H1 (cell line): ENCODE measurements around the gene TOP3A. TPM values are rescaled to one million over a fixed set of nuclear protein-coding genes. Genes with fewer than 3 reads are reported as not detected.
A peak's percentile ranks its signal among the peaks of the same experiment; 100 is the strongest.

Experiments
- CTCF ChIA-PET: fragments of 300-600 bp; sonication (Branson Sonifier 250); formaldehyde crosslinking; loops from one replicate; lab custom pipeline; 2021; ENCODE audit not compliant: partially characterized antibody; lab: Charles Lee
- POLR2A ChIA-PET: fragments of 300-600 bp; sonication (Branson Sonifier 250); formaldehyde crosslinking; loops from one replicate; lab custom pipeline; 2021; ENCODE audit warnings: inconsistent platforms; ENCODE audit not compliant: partially characterized antibody; lab: Charles Lee
- DNase-seq, 2 experiments: peaks; one replicate each; pipeline versions ENCODE4 v3.0.0 to v3.0.0-alpha.2; 2010 to 2022; ENCODE audit warnings: low spot score in 2 of 2, low read depth in 1 of 2, mixed read lengths in 1 of 2
- FAIRE-seq: peaks from 2 replicates; lab custom pipeline; 2011; peaks lifted over from hg19 to GRCh38; lab: Jason Lieb, UNC
- H2AFZ ChIP-seq: 2 replicates; pipeline ENCODE4 v1.8.1; 2012; ENCODE audit warnings: low read length, inconsistent platforms
- H2AK5ac ChIP-seq: 2 replicates; pipeline ENCODE4 v1.6.1; 2013; ENCODE audit warnings: low read depth, low read length
- H2BK120ac ChIP-seq: replicated peaks from 2 replicates; pipeline ENCODE3; 2013; ENCODE audit warnings: low read depth, low read length, inconsistent platforms
- H2BK12ac ChIP-seq: 2 replicates; pipeline ENCODE4 v1.6.1; 2013; ENCODE audit warnings: low read depth, low read length
- H2BK15ac ChIP-seq: 2 replicates; pipeline ENCODE4 v1.6.1; 2013; ENCODE audit warnings: low read length
- H2BK20ac ChIP-seq: 2 replicates; pipeline ENCODE4 v1.6.1; 2013; ENCODE audit warnings: low read length
- H2BK5ac ChIP-seq: 2 replicates; pipeline ENCODE4 v1.6.1; 2013; ENCODE audit warnings: low read depth, low read length
- H3K14ac ChIP-seq: 2 replicates; pipeline ENCODE4 v1.6.1; 2013; ENCODE audit warnings: inconsistent platforms; ENCODE audit not compliant: insufficient read length
- H3K18ac ChIP-seq: 2 replicates; pipeline ENCODE4 v1.6.1; 2013; ENCODE audit warnings: low read length; ENCODE audit errors: extremely low read depth
- H3K23ac ChIP-seq: 2 replicates; pipeline ENCODE4 v1.6.1; 2013; ENCODE audit warnings: inconsistent platforms; ENCODE audit not compliant: insufficient read length
- H3K23me2 ChIP-seq: 2 replicates; pipeline ENCODE4 v1.6.1; 2013; ENCODE audit warnings: low read depth, low read length
- H3K27ac ChIP-seq: 2 replicates; pipeline ENCODE4 v1.6.1; 2011; ENCODE audit warnings: low read depth, low read length, inconsistent platforms
- H3K27me3 ChIP-seq, 4 experiments: replicated peaks in 1 of 4; 1 replicate in 1 of 4; 2 replicates in 3 of 4; pipeline versions ENCODE4 v1.6.1 to v1.8.1; 2011 to 2013; ENCODE audit warnings: low read length in 3 of 4, mild to moderate bottlenecking in 3 of 4, inconsistent platforms in 2 of 4, mixed read lengths in 2 of 4, moderate library complexity in 1 of 4; ENCODE audit not compliant: control insufficient read depth in 3 of 4, insufficient read depth in 3 of 4; ENCODE audit errors: extremely low read depth in 1 of 4
- H3K36me3 ChIP-seq, 4 experiments: 2 replicates each; pipeline versions ENCODE4 v1.6.1 to v1.8.1; 2011 to 2013; ENCODE audit warnings: mild to moderate bottlenecking in 4 of 4, low read length in 3 of 4, moderate library complexity in 2 of 4, control low read depth in 1 of 4, inconsistent platforms in 1 of 4; ENCODE audit not compliant: insufficient read depth in 4 of 4, control insufficient read depth in 2 of 4
- H3K4ac ChIP-seq: replicated peaks from 2 replicates; pipeline ENCODE3; 2013; ENCODE audit warnings: low read length, low read depth, mixed read lengths, inconsistent platforms; ENCODE audit not compliant: insufficient read length
- H3K4me1 ChIP-seq, 4 experiments: replicated peaks in 1 of 4; 1 replicate in 1 of 4; 2 replicates in 3 of 4; pipeline versions ENCODE4 v1.6.1 to v1.8.1; 2011 to 2013; ENCODE audit warnings: low read length in 3 of 4, inconsistent platforms in 2 of 4, mixed read lengths in 1 of 4; ENCODE audit not compliant: insufficient read depth in 4 of 4, control insufficient read depth in 3 of 4
- H3K4me2 ChIP-seq, 2 experiments: 2 replicates each; pipeline versions ENCODE4 v1.6.1 to v1.8.1; 2011 to 2013; ENCODE audit warnings: low read depth in 2 of 2, low read length in 2 of 2, control low read depth in 1 of 2, inconsistent platforms in 1 of 2, mild to moderate bottlenecking in 1 of 2; ENCODE audit not compliant: insufficient read depth in 1 of 2
- H3K4me3 ChIP-seq, 4 experiments: fragments of 200-600, 300-600 bp in 1 of 4; sonication (generic), shearing (Covaris generic), sonication (Bioruptor Twin) in 1 of 4; 2 replicates each; pipeline versions ENCODE4 v1.5.1 to v1.8.1; 2011 to 2016; ENCODE audit warnings: low read length in 4 of 4, low read depth in 3 of 4, control low read depth in 2 of 4, inconsistent platforms in 2 of 4, mild to moderate bottlenecking in 2 of 4, mixed read lengths in 1 of 4, moderate library complexity in 1 of 4; ENCODE audit not compliant: insufficient read depth in 2 of 4; ENCODE audit errors: extremely low read depth in 1 of 4
- H3K56ac ChIP-seq: replicated peaks from 2 replicates; pipeline ENCODE3; 2013; ENCODE audit warnings: low read depth, mild to moderate bottlenecking, mixed read lengths, low read length, inconsistent platforms; ENCODE audit not compliant: insufficient read length
- H3K79me1 ChIP-seq: 2 replicates; pipeline ENCODE4 v1.6.1; 2013; ENCODE audit warnings: low read depth, low read length, control low read depth
- H3K79me2 ChIP-seq, 2 experiments: 2 replicates each; pipeline versions ENCODE4 v1.6.1 to v1.8.1; 2012 to 2013; ENCODE audit warnings: low read length in 2 of 2, mild to moderate bottlenecking in 2 of 2, inconsistent platforms in 1 of 2; ENCODE audit not compliant: insufficient read depth in 2 of 2, control insufficient read depth in 1 of 2
- H3K9ac ChIP-seq, 4 experiments: replicated peaks in 1 of 4; 1 replicate in 1 of 4; 2 replicates in 3 of 4; pipeline versions ENCODE4 v1.6.1 to v1.8.1; 2011 to 2013; ENCODE audit warnings: low read depth in 3 of 4, low read length in 3 of 4, control low read depth in 2 of 4, mild to moderate bottlenecking in 2 of 4, moderate library complexity in 2 of 4, inconsistent platforms in 1 of 4; ENCODE audit errors: extremely low read depth in 1 of 4
- H3K9me3 ChIP-seq, 2 experiments: 2 replicates each; pipeline versions ENCODE4 v1.6.1 to v1.8.1; 2012 to 2013; ENCODE audit warnings: mild to moderate bottlenecking in 2 of 2, moderate library complexity in 2 of 2, control low read depth in 1 of 2, inconsistent platforms in 1 of 2, low read depth in 1 of 2, low read length in 1 of 2, mixed read lengths in 1 of 2; ENCODE audit not compliant: insufficient read depth in 2 of 2
- H4K20me1 ChIP-seq, 2 experiments: replicated peaks in 1 of 2; 2 replicates each; pipeline versions ENCODE3 to v1.8.1; 2011 to 2013; ENCODE audit warnings: inconsistent platforms in 2 of 2, low read length in 2 of 2, mild to moderate bottlenecking in 1 of 2; ENCODE audit not compliant: insufficient read depth in 2 of 2, control insufficient read depth in 1 of 2
- H4K5ac ChIP-seq: 2 replicates; pipeline ENCODE4 v1.6.1; 2013; ENCODE audit warnings: low read length, low read depth, mixed read lengths, inconsistent platforms; ENCODE audit not compliant: insufficient read length
- H4K8ac ChIP-seq: 2 replicates; pipeline ENCODE4 v1.8.0; 2013; ENCODE audit warnings: mild to moderate bottlenecking, moderate library complexity, low read length, inconsistent platforms; ENCODE audit not compliant: insufficient read depth; ENCODE audit errors: extremely low read depth
- H4K91ac ChIP-seq: replicated peaks from 2 replicates; pipeline ENCODE3; 2013; ENCODE audit warnings: low read length, mixed read lengths, inconsistent platforms; ENCODE audit not compliant: insufficient read length
- POLR2AphosphoS5 ChIP-seq: IDR thresholded peaks from 2 replicates; pipeline ENCODE4 v1.6.1; 2011; ENCODE audit warnings: low read depth, low read length
- TAF7 ChIP-seq: optimal IDR thresholded peaks from 2 replicates; pipeline ENCODE3; 2011; ENCODE audit warnings: low read depth, mild to moderate bottlenecking, inconsistent platforms, low read length, moderate library complexity, borderline replicate concordance
- WGBS, 2 experiments: shearing (Covaris generic) in 1 of 2; methylation state at CpG; one replicate each; pipeline versions ENCODE4 v1.1.6 to v1.1.7; 2013 to 2015; ENCODE audit warnings: low lambda C conversion rate in 2 of 2, mixed read lengths in 2 of 2, inconsistent platforms in 1 of 2, low coverage in 1 of 2, missing lambda C conversion rate in 1 of 2; ENCODE audit not compliant: insufficient replicate concordance in 2 of 2, insufficient coverage in 1 of 2, insufficient read length in 1 of 2; ENCODE audit errors: extremely low coverage in 1 of 2, missing lambda C conversion rate in 1 of 2; 5-methylcytosine and 5-hydroxymethylcytosine counted together
- polyA plus RNA-seq, 7 experiments: library from polyadenylated mRNA; depleted of rRNA in 3 of 7; stranded (reverse) in 5 of 7; unstranded in 2 of 7; fragments of >200 nt in 5 of 7; fragments of 200-250 nt in 2 of 7; gene quantifications; 1 replicate in 5 of 7; 2 replicates in 1 of 7; 4 replicates in 1 of 7; pipeline versions ENCODE4 v1.2.1 to v1.2.3, GENCODE V29; 2011 to 2013; ENCODE audit warnings: missing spikeins in 2 of 7, mixed read lengths in 2 of 7
- total RNA-seq: library from RNA; stranded (reverse); fragmentation: NEBNext Ultra II Directional; extraction: Animal tissue kit (Norgen Biotek cat#: 25700); gene quantifications from 2 replicates; pipeline ENCODE4 v1.2.1, GENCODE V29; 2021

The TOP3A gene
- total and polyA plus RNA-seq, 2 of the 8 experiments (the other 6 are each of a cell fraction or from before 2014, with no cell fraction given), result 23.4 to 54.3 TPM

DNA sequence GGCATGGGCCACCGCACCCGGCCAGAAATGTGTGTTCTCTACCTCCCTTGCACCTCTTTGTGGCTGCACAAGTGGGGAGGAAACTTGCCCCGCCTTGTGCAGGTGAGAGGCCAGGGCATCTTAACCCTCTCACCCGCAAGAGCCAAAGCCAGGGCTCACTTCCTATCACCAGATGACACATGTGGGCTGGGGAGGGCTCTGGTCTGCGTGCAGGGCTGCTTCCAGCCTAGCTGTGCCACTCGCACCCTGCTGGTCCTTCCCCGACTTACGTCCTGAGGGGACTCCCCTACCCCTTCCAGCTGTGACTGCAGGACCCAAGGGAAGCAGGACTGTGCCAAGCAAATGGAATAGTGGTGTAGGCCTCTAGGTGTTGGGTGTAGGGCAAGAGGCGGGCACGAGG lies 47.4 kb downstream of the TOP3A start:
- ChIA-PET CTCF (interaction anchor here (1.6 to 3.3 kb wide), 2 partner anchors 19 to 26 kb away, joined by 4 to 17 read pairs; no protein-coding TSS in a partner anchor), POLR2A (interaction anchor here (0.7 to 11.3 kb wide), 9 partner anchors 5 to 121 kb away, joined by 3 to 114 read pairs (median 7); partner anchors contain the start of genes FLII, MIEF2, SMCR8 and TOP3A)
- Histone ChIP-seq H3K56ac (no peak overlapping the region), H3K18ac (peak overlapping the region; percentile 60; the same call in 1 of the 2 replicates), H3K36me3 (peaks cover 3 to 19% (median 10%) of the 10 kb centered on the region in 4 experiments; a peak in 7 of 8 replicates), H3K4me2 (no peak overlapping the region), H3K27me3 (no peaks in the 10 kb centered on the region), H3K79me1 (no peaks in the 10 kb centered on the region; the same call in 1 of the 2 replicates), H3K79me2 (0 out of 4 replicates have a peak, but pooled peaks cover 0 to 2% of the 10 kb centered on the region in 2 experiments), H4K5ac (no peak overlapping the region), H3K9ac (peak overlapping the region in 1 of 4 experiments; percentile 13; a peak in 1 of 7 replicates), H2BK15ac (no peak overlapping the region), H2BK120ac (no peak overlapping the region), H3K14ac (no peak overlapping the region), H2BK5ac (peak overlapping the region; percentile 27; the same call in 1 of the 2 replicates), H4K8ac (no peak overlapping the region; the same call in 1 of the 2 replicates), H3K4me1 (peaks cover 0 to 10% (median 2%) of the 10 kb centered on the region in 4 experiments; a peak in 4 of 7 replicates), H4K20me1 (peaks cover 2% of the 10 kb centered on the region in 2 experiments), H3K9me3 (no peaks in the 10 kb centered on the region), H3K23ac (no peak overlapping the region)
- DNase-seq, result no peak
- TF ChIP-seq TAF7 (no peak), POLR2AphosphoS5 (0 out of 2 replicates have a peak, but pooled peaks have one; percentile 9)
- TF ChIP-seq, all 59 proteins: peak for 1
- 83% methylated on average over 10 of the region's 10 CpGs; no CpG with 5 or more reads in 1 of the 2 experiments for WGBS, 2 experiments
- Histone ChIP-seq H3K23me2 (no peaks in the 10 kb centered on the region; the same call in 1 of the 2 replicates), H4K91ac (no peak overlapping the region), H2BK20ac (no peak overlapping the region), H3K4me3 (no peak overlapping the region), H3K27ac (no peak overlapping the region), H2AFZ (no peak overlapping the region), H2BK12ac (0 out of 2 replicates have a peak overlapping the region, but pooled peaks have one; percentile 33), H3K4ac (peak overlapping the region; percentile 46), H2AK5ac (peak overlapping the region; percentile 4; the same call in 1 of the 2 replicates)
- no peak for FAIRE-seq
